GM12878 (cell line): ENCODE data around the gene SNPH. TPM values are rescaled to one million over a fixed set of nuclear protein-coding genes. Genes with fewer than 3 reads are reported as not detected.

ENCODE experiments used
- ATAC-seq: fragments of 200-7000 bp; cut with Tn5 transposase; 3 replicates; pipeline ENCODE4 v1.9.1; 2020; ENCODE audit warnings: mild to moderate bottlenecking, moderate library complexity
- BruUV-seq: library from RNA; stranded (reverse); fragments of 400-500 nt; replicated peaks from 2 replicates; lab custom pipeline; 2021; lab: Mats Ljungman, UMichigan
- CTCF ChIA-PET: fragments of 300-600 bp; sonication (Branson Sonifier 250); formaldehyde crosslinking; extraction: SDS; loops from one replicate; lab custom pipeline; 2021; ENCODE audit warnings: inconsistent platforms; lab: Yijun Ruan, JAX
- POLR2A ChIA-PET: fragments of 350-600 bp; formaldehyde crosslinking; extraction: SDS; loops from one replicate; lab custom pipeline; 2021; ENCODE audit warnings: inconsistent platforms; lab: Charles Lee
- RAD21 ChIA-PET: fragments of 300-600 bp; sonication (Branson Sonifier 250); formaldehyde crosslinking; loops from one replicate; lab custom pipeline; 2023; ENCODE audit warnings: antibody characterized with exemption; ENCODE audit not compliant: unreplicated experiment; lab: Charles Lee
- SMC1A ChIA-PET: fragments of 300-600 bp; sonication (Branson Sonifier 250); formaldehyde crosslinking; loops from one replicate; lab custom pipeline; 2023; ENCODE audit not compliant: unreplicated experiment, uncharacterized antibody; lab: Charles Lee
- DNase-seq: peaks from one replicate; pipeline ENCODE4 v3.0.0-alpha.2; 2011; ENCODE audit warnings: low read depth, low spot score
- FAIRE-seq: peaks from 3 replicates; lab custom pipeline; 2011; peaks lifted over from hg19 to GRCh38; lab: Jason Lieb, UNC
- H2AFZ ChIP-seq: 2 replicates; pipeline ENCODE4 v1.6.0; 2011; ENCODE audit warnings: low read depth, low read length, control low read depth; ENCODE audit not compliant: control insufficient read depth
- H3K27ac ChIP-seq: 2 replicates; pipeline ENCODE4 v1.5.1; 2011; ENCODE audit warnings: control low read depth; ENCODE audit not compliant: control insufficient read depth, insufficient read depth
- H3K27me3 ChIP-seq, 2 experiments: replicated peaks in 1 of 2; 2 replicates each; pipeline versions ENCODE4 v1.6.0 to v1.6.1; 2011; ENCODE audit warnings: low read length in 1 of 2; ENCODE audit not compliant: control insufficient read depth in 2 of 2, insufficient read depth in 2 of 2
- H3K36me3 ChIP-seq, 2 experiments: 2 replicates each; pipeline ENCODE4 v1.5.1; 2011; ENCODE audit warnings: low read length in 1 of 2; ENCODE audit not compliant: control insufficient read depth in 2 of 2, insufficient read depth in 2 of 2
- H3K4me1 ChIP-seq: 2 replicates; pipeline ENCODE4 v1.6.1; 2011; ENCODE audit warnings: mild to moderate bottlenecking, low read length, moderate library complexity, mixed read lengths; ENCODE audit not compliant: control insufficient read depth, insufficient read depth
- H3K4me2 ChIP-seq: 2 replicates; pipeline ENCODE4 v1.6.0; 2011; ENCODE audit warnings: control low read depth; ENCODE audit not compliant: control insufficient read depth, insufficient read depth
- H3K4me3 ChIP-seq: fragments of 200-600 bp; sonication (generic); 2 replicates; pipeline ENCODE4 v1.5.1; 2016
- H3K79me2 ChIP-seq: 2 replicates; pipeline ENCODE4 v1.6.0; 2011; ENCODE audit warnings: low read length; ENCODE audit not compliant: control insufficient read depth, insufficient read depth
- H3K9ac ChIP-seq: 2 replicates; pipeline ENCODE4 v1.8.0; 2011; ENCODE audit warnings: low read length, control low read depth, mixed read lengths; ENCODE audit not compliant: control insufficient read depth, insufficient read depth
- H3K9me3 ChIP-seq: replicated peaks from 3 replicates; pipeline ENCODE4 v1.5.1; 2011; ENCODE audit warnings: mild to moderate bottlenecking, low read length; ENCODE audit not compliant: control insufficient read depth, insufficient read depth
- H4K20me1 ChIP-seq: 2 replicates; pipeline ENCODE4 v1.6.0; 2011; ENCODE audit not compliant: control insufficient read depth, insufficient read depth
- IKZF2 ChIP-seq, 2 experiments: fragments of 450-650 bp; IDR thresholded peaks; 2 replicates each; pipeline ENCODE4 v1.6.1; 2017; ENCODE audit warnings: mild to moderate bottlenecking in 2 of 2, moderate library complexity in 2 of 2
- KDM1A ChIP-seq: fragments of 200-600 bp; sonication (generic); IDR thresholded peaks from 2 replicates; pipeline ENCODE4 v1.6.1; 2016; ENCODE audit warnings: borderline replicate concordance
- PAX8 ChIP-seq: fragments of 450-650 bp; IDR thresholded peaks from 2 replicates; pipeline ENCODE4 v1.6.1; 2017; ENCODE audit warnings: mild to moderate bottlenecking, moderate library complexity
- RAD51 ChIP-seq: fragments of 450-650 bp; IDR thresholded peaks from 2 replicates; pipeline ENCODE4 v1.6.1; 2016; ENCODE audit warnings: moderate library complexity, mild to moderate bottlenecking, inconsistent platforms
- WGBS: methylation state at CpG from one replicate; pipeline ENCODE4 v1.1.6; 2016; ENCODE audit warnings: low lambda C conversion rate; ENCODE audit not compliant: insufficient replicate concordance, insufficient coverage; ENCODE audit errors: missing lambda C conversion rate; 5-methylcytosine and 5-hydroxymethylcytosine counted together
- in situ Hi-C: fragments of 300-500 bp; cut with MboI; formaldehyde crosslinking; loops from 9 replicates; pipeline ENCODE4 v1.14.3; 2018; ENCODE audit warnings: mixed read lengths
- intact Hi-C: fragments of 100-400 bp; cut with micrococcal nuclease; formaldehyde crosslinking; loops from one replicate; pipeline ENCODE4 v1.14.2; 2022; ENCODE audit not compliant: unreplicated experiment
- polyA plus RNA-seq, 11 experiments: library from polyadenylated mRNA; depleted of rRNA in 4 of 11; unstranded in 6 of 11; stranded (reverse) in 5 of 11; fragments of >200 nt; fragmentation: Nextera tagmentation in 4 of 11; fragmentation: Illumina TruSeq in 1 of 11; extraction: Ambion mirVana in 4 of 11; extraction: Trizol in 1 of 11; gene quantifications; 1 replicate in 1 of 11; 2 replicates in 10 of 11; pipeline versions ENCODE4 v1.2.1 to v1.2.3, GENCODE V29; 2011 to 2016; ENCODE audit warnings: inconsistent platforms in 2 of 11, missing spikeins in 2 of 11, low read depth in 1 of 11
- total RNA-seq, 4 experiments: library from RNA; depleted of rRNA in 3 of 4; stranded (reverse); fragments of >200 nt in 3 of 4; fragmentation: Illumina TruSeq in 1 of 4; extraction: Trizol in 1 of 4; gene quantifications; 2 replicates each; pipeline versions ENCODE4 v1.2.1 to v1.2.3, GENCODE V29; 2013 to 2021
- TF ChIP-seq, protein P1 (sequence below), 3 experiments: IDR thresholded peaks in 2 of 3; conservative IDR thresholded peaks in 1 of 3; 2 replicates each; pipeline ENCODE4 v1.5.1; 2011; ENCODE audit warnings: low read depth in 3 of 3, low read length in 3 of 3, mild to moderate bottlenecking in 3 of 3, control low read depth in 2 of 3, moderate library complexity in 2 of 3, inconsistent platforms in 1 of 3, mixed read lengths in 1 of 3; ENCODE audit not compliant: control insufficient read depth in 2 of 3, insufficient read depth in 1 of 3; ENCODE audit errors: extremely low read depth in 1 of 3

Gene SNPH
- total and polyA plus RNA-seq, 10 of the 15 experiments (the other 5 are each of a cell fraction or from before 2014, with no cell fraction given) = 0.02 to 0.45 (median 0.34) TPM; not detected in 2

DNA sequence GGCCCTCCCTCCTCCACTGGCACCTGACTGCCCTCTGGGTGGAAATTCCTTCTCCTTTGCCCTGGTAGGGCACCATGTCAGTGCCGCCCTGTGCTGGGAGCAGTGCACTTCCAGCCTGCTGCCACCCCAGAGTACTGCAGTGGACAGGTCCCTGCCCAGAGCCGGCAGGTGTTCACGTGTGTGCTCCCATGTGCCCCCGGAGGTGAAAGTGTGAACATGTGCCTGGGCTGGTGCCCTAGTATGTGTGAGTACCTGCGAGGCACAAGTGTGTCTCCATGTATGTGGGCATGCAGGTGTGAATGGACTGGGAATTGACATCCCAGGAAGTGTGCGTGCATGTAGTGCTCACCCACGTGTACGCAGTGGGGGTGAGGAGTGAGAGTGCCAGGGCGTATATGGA is 33.4 kb downstream of the SNPH start:
- H3K27me3 ChIP-seq = no peaks in the 10 kb centered on the region; a peak in 2 of 4 replicates
- FAIRE-seq (peak; percentile 44), ATAC-seq (peak; percentile 86), DNase-seq (no peak)
- SMC1A ChIA-PET = no interaction called here
- TF ChIP-seq KDM1A (no peak), RAD51 (no peak)
- TF ChIP-seq, protein P1, sequence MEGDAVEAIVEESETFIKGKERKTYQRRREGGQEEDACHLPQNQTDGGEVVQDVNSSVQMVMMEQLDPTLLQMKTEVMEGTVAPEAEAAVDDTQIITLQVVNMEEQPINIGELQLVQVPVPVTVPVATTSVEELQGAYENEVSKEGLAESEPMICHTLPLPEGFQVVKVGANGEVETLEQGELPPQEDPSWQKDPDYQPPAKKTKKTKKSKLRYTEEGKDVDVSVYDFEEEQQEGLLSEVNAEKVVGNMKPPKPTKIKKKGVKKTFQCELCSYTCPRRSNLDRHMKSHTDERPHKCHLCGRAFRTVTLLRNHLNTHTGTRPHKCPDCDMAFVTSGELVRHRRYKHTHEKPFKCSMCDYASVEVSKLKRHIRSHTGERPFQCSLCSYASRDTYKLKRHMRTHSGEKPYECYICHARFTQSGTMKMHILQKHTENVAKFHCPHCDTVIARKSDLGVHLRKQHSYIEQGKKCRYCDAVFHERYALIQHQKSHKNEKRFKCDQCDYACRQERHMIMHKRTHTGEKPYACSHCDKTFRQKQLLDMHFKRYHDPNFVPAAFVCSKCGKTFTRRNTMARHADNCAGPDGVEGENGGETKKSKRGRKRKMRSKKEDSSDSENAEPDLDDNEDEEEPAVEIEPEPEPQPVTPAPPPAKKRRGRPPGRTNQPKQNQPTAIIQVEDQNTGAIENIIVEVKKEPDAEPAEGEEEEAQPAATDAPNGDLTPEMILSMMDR (IDR thresholded peaks at IDR 0.05 in 2 of 3, conservative IDR thresholded peaks at IDR 0.05 in 1 of 3; ENCODE audit: control insufficient read depth in 2 of 3, extremely low read depth in 1 of 3, insufficient read depth in 1 of 3, low read depth in 3 of 3, low read length in 3 of 3) = peak in 2 of 3 experiments; percentile 32 to 50; a peak in 2 of 6 replicates
- intact Hi-C loops (no loop called here), in situ Hi-C loops (no loop called here)
- H3K9ac ChIP-seq = no peak overlapping the region
- no peaks in the 10 kb centered on the region for H3K79me2 ChIP-seq
- H2AFZ ChIP-seq = no peak overlapping the region
- RAD21 ChIA-PET = no interaction called here
- no peaks in the 10 kb centered on the region for H3K36me3 ChIP-seq
- no peak overlapping the region for H3K4me2 ChIP-seq
- POLR2A ChIA-PET = no interaction called here
- H3K4me3 ChIP-seq = no peak overlapping the region
- no peaks in the 10 kb centered on the region for H4K20me1 ChIP-seq
- BruUV-seq = no TSS peak
- 70% methylated on average over 9 of the region's 9 CpGs for WGBS
- CTCF ChIA-PET = no interaction called here
- H3K9me3 ChIP-seq = no peaks in the 10 kb centered on the region
- no peak overlapping the region for H3K27ac ChIP-seq
- no peaks in the 10 kb centered on the region for H3K4me1 ChIP-seq

DNA sequence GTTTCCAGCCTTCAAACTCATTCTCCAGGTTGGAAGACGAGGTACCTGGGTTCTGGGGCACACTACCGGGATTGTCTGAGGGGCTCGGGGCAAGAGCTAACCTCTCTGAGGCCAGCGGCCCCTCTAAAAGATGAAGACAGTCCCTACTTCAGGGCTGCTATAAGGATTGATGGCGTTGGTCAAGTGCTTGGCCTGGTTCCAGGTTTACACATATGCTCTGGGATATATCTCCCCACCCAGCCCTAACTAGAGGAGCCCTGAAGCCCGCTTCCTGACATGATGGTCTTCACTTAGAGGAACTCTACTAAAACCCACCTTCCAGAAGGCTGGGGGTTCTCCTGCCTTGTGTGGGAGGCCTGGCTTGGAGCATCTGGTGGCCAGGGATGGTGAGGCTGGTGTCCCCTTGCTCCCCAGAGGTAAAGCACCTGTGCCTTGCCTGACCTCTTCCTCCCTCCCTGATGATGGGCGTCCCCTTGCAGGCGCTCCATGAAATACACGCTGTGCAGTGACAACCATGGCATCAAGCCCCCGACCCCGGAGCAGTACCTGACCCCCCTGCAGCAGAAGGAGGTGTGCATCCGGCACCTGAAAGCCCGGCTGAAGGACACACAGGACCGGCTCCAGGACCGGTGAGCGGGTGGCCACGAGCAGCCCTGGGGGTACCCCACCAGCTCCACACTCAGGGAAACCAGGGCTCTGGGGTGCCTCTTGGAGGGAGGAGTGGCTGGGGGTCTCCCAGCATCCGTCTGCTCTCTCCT is 34.2 kb downstream of the SNPH start:
- in situ Hi-C loops = no loop called here
- no peak overlapping the region for H3K4me2 ChIP-seq
- RAD21 ChIA-PET = no interaction called here
- no peaks in the 10 kb centered on the region for H3K4me1 ChIP-seq
- WGBS = 66% methylated on average over 18 of the region's 18 CpGs
- ATAC-seq (no peak), FAIRE-seq (no peak), DNase-seq (no peak)
- no peak overlapping the region for H3K9ac ChIP-seq
- CTCF ChIA-PET = interaction anchor here (1.1 kb wide), 1 partner anchor 14 kb away, joined by 3 read pairs; no protein-coding TSS in a partner anchor
- H3K79me2 ChIP-seq = no peaks in the 10 kb centered on the region
- no peaks in the 10 kb centered on the region for H3K36me3 ChIP-seq
- intact Hi-C loops = no loop called here
- POLR2A ChIA-PET = no interaction called here
- TF ChIP-seq PAX8 (no peak), IKZF2 (IDR thresholded peaks at IDR 0.05) (no peak)
- no peaks in the 10 kb centered on the region for H3K9me3 ChIP-seq
- H4K20me1 ChIP-seq = no peaks in the 10 kb centered on the region
- no TSS peak for BruUV-seq
- H3K27me3 ChIP-seq = no peaks in the 10 kb centered on the region; a peak in 1 of 4 replicates
- no peak overlapping the region for H3K4me3 ChIP-seq
- SMC1A ChIA-PET = no interaction called here
- H2AFZ ChIP-seq = no peak overlapping the region
- H3K27ac ChIP-seq = no peak overlapping the region
